NCI-H345 (cell line): ENCODE measurements around the gene KLHL26.
A peak's percentile ranks its signal among the peaks of the same experiment; 100 is the strongest.

ENCODE experiments used
- DNase-seq: peaks from one replicate; lab custom pipeline; 2025; lab: John Stamatoyannopoulos, UW

The KLHL26 gene

GRCh38 chr19:18613589-18614234 lies 23.1 kb upstream of the KLHL26 start:
- no peak for DNase-seq

- DNase-seq = no peak
Observed at GRCh38 chr19:18616023-18616422, 20.8 kb upstream of the KLHL26 start.

GRCh38 chr19:18617562-18617961 lies 19.3 kb upstream of the KLHL26 start:
- no peak for DNase-seq

GRCh38 chr19:18618236-18618635 lies 18.6 kb upstream of the KLHL26 start:
- DNase-seq = no peak

- DNase-seq = no peak
Observed at GRCh38 chr19:18620311-18620710, 16.5 kb upstream of the KLHL26 start.

- DNase-seq = no peak
Observed at GRCh38 chr19:18620902-18621301, 15.9 kb upstream of the KLHL26 start.

- DNase-seq = no peak
Observed at GRCh38 chr19:18626906-18627305, 9.9 kb upstream of the KLHL26 start.

- DNase-seq = no peak
Observed at GRCh38 chr19:18629166-18630088, 7.4 kb upstream of the KLHL26 start.

GRCh38 chr19:18633321-18633720 lies 3.5 kb upstream of the KLHL26 start:
- peak; percentile 11 for DNase-seq

- DNase-seq = no peak
Observed at GRCh38 chr19:18634612-18635297, 2.1 kb upstream of the KLHL26 start.

- no peak for DNase-seq
Observed at GRCh38 chr19:18635831-18636182, 1.0 kb upstream of the KLHL26 start.

GRCh38 chr19:18636183-18636968 lies 452 bp upstream of the KLHL26 start:
- DNase-seq = peak; percentile 92

- peak; percentile 30 for DNase-seq
Observed at GRCh38 chr19:18637673-18638630, 1.1 kb downstream of the KLHL26 start.

GRCh38 chr19:18639706-18640243 lies 2.9 kb downstream of the KLHL26 start:
- no peak for DNase-seq

GRCh38 chr19:18644196-18645034 lies 7.6 kb downstream of the KLHL26 start:
- no peak for DNase-seq

GRCh38 chr19:18645035-18645511 lies 8.2 kb downstream of the KLHL26 start:
- DNase-seq = no peak

- no peak for DNase-seq
Observed at GRCh38 chr19:18646535-18647370, 9.9 kb downstream of the KLHL26 start.

- no peak for DNase-seq
Observed at GRCh38 chr19:18647371-18647767, 10.5 kb downstream of the KLHL26 start.

- no peak for DNase-seq
Observed at GRCh38 chr19:18647807-18648206, 11.0 kb downstream of the KLHL26 start.
